K562 (cell line): ENCODE data around the gene ZNF106. TPM values are rescaled to one million over a fixed set of nuclear protein-coding genes. Genes with fewer than 3 reads are reported as not detected.
A peak's percentile ranks its signal among the peaks of the same experiment; 100 is the strongest.

Experiments
- ATAC-seq: fragments of 200-7000 bp; cut with Tn5 transposase; 3 replicates; pipeline ENCODE4 v1.9.1; 2020; ENCODE audit warnings: moderate library complexity
- BruUV-seq: library from RNA; stranded (reverse); fragments of 400-500 nt; replicated peaks from 2 replicates; lab custom pipeline; 2021; lab: Mats Ljungman, UMichigan
- CTCF ChIA-PET: fragments of 300-600 bp; formaldehyde crosslinking; extraction: SDS; loops from one replicate; lab custom pipeline; 2021; ENCODE audit warnings: low intra/inter-chr PET ratio; lab: Yijun Ruan, JAX
- POLR2A ChIA-PET: fragments of 300-600, 350-650 bp; sonication (Branson Sonifier 250); formaldehyde crosslinking; extraction: SDS; loops from one replicate; lab custom pipeline; 2021; ENCODE audit warnings: antibody characterized with exemption, inconsistent platforms; lab: Yijun Ruan, JAX
- DNase-seq, 4 experiments: peaks; one replicate each; pipeline versions ENCODE4 v3.0.0 to v3.0.0-alpha.2; 2011 to 2018; ENCODE audit warnings: low spot score in 3 of 4, mixed read lengths in 3 of 4; ENCODE audit errors: extremely low read depth in 1 of 4
- FAIRE-seq: peaks from 2 replicates; lab custom pipeline; 2011; peaks lifted over from hg19 to GRCh38; lab: Jason Lieb, UNC
- H2AFZ ChIP-seq: 2 replicates; pipeline ENCODE4 v1.6.0; 2011; ENCODE audit warnings: low read depth, low read length, control low read depth, inconsistent platforms
- H3K27ac ChIP-seq: fragments of 200-600 bp; 3 replicates; pipeline ENCODE4 v1.8.0; 2011; ENCODE audit warnings: low read depth, mild to moderate bottlenecking, control low read depth, inconsistent platforms, low read length, moderate library complexity, mixed read lengths; ENCODE audit errors: extremely low read depth
- H3K27me3 ChIP-seq, 2 experiments: fragments of 300-600 bp in 1 of 2; 2 replicates in 1 of 2; 3 replicates in 1 of 2; pipeline versions ENCODE4 v1.6.0 to v1.8.0; 2011; ENCODE audit warnings: inconsistent platforms in 2 of 2, low read length in 2 of 2, mild to moderate bottlenecking in 1 of 2, mixed read lengths in 1 of 2, moderate library complexity in 1 of 2; ENCODE audit not compliant: control insufficient read depth in 2 of 2, insufficient read depth in 2 of 2
- H3K36me3 ChIP-seq: fragments of 300-600 bp; 3 replicates; pipeline ENCODE4 v1.8.0; 2011; ENCODE audit warnings: mild to moderate bottlenecking, low read length, inconsistent platforms; ENCODE audit not compliant: control insufficient read depth, insufficient read depth
- H3K4me1 ChIP-seq, 2 experiments: fragments of 200-600 bp in 1 of 2; replicated peaks in 1 of 2; 2 replicates in 1 of 2; 3 replicates in 1 of 2; pipeline versions ENCODE4 v1.5.1 to v1.8.0; 2011; ENCODE audit warnings: inconsistent platforms in 2 of 2, low read length in 2 of 2, mild to moderate bottlenecking in 1 of 2, mixed read lengths in 1 of 2, moderate library complexity in 1 of 2; ENCODE audit not compliant: control insufficient read depth in 2 of 2, insufficient read depth in 2 of 2
- H3K4me2 ChIP-seq: 2 replicates; pipeline ENCODE4 v1.6.1; 2011; ENCODE audit warnings: low read length, control low read depth, inconsistent platforms, mixed read lengths; ENCODE audit not compliant: insufficient read depth
- H3K4me3 ChIP-seq: fragments of 200-600 bp; sonication (generic), shearing (Covaris generic); 2 replicates; pipeline ENCODE4 v1.5.1; 2016; ENCODE audit warnings: control low read depth, inconsistent platforms
- H3K79me2 ChIP-seq: fragments of 200-600 bp; 3 replicates; pipeline ENCODE4 v1.8.0; 2011; ENCODE audit warnings: low read length, inconsistent platforms; ENCODE audit not compliant: control insufficient read depth, insufficient read depth
- H3K9ac ChIP-seq, 2 experiments: 2 replicates each; pipeline versions ENCODE4 v1.6.0 to v1.6.1; 2011; ENCODE audit warnings: low read depth in 2 of 2, low read length in 2 of 2, control low read depth in 1 of 2, inconsistent platforms in 1 of 2, mild to moderate bottlenecking in 1 of 2, mixed read lengths in 1 of 2; ENCODE audit not compliant: insufficient read depth in 1 of 2
- H3K9me1 ChIP-seq: one replicate; pipeline ENCODE4 v1.6.0; 2011; ENCODE audit warnings: inconsistent platforms, mild to moderate bottlenecking, low read length, moderate library complexity; ENCODE audit not compliant: control insufficient read depth, insufficient read depth
- H3K9me3 ChIP-seq: replicated peaks from 2 replicates; pipeline ENCODE4 v1.5.1; 2011; ENCODE audit warnings: low read depth, low read length, inconsistent platforms; ENCODE audit not compliant: control insufficient read depth, insufficient read depth
- H4K20me1 ChIP-seq: replicated peaks from 2 replicates; pipeline ENCODE4 v1.6.1; 2011; ENCODE audit warnings: low read length, inconsistent platforms, mixed read lengths; ENCODE audit not compliant: control insufficient read depth, insufficient read depth
- BCLAF1 ChIP-seq, 2 experiments: fragments of 450-650 bp in 1 of 2; IDR thresholded peaks; 2 replicates each; pipeline ENCODE4 v1.6.1; 2011 to 2017; ENCODE audit warnings: low read depth in 2 of 2, antibody characterized with exemption in 1 of 2, borderline replicate concordance in 1 of 2, low read length in 1 of 2, mild to moderate bottlenecking in 1 of 2, mixed read lengths in 1 of 2; ENCODE audit not compliant: control insufficient read depth in 1 of 2
- CTBP1 ChIP-seq: fragments of 450-650 bp; IDR thresholded peaks from 2 replicates; pipeline ENCODE4 v1.6.1; 2016; ENCODE audit warnings: borderline replicate concordance
- ELF1 ChIP-seq: fragments of 200-800 bp; sonication (Bioruptor generic); IDR thresholded peaks from 2 replicates; pipeline ENCODE4 v1.6.1; 2016; ENCODE audit warnings: missing genetic modification characterization, missing compliant biosample characterization
- EWSR1 ChIP-seq: fragments of 450-650 bp; IDR thresholded peaks from 2 replicates; pipeline ENCODE4 v1.6.1; 2018; ENCODE audit warnings: borderline replicate concordance, mild to moderate bottlenecking, low read depth, moderate library complexity; ENCODE audit not compliant: partially characterized antibody
- GABPA ChIP-seq: fragments of 200-800 bp; sonication (Bioruptor generic); conservative IDR thresholded peaks from 2 replicates; pipeline ENCODE4 v1.6.1; 2016; ENCODE audit warnings: low read depth, missing genetic modification characterization, missing compliant biosample characterization
- GATA2 ChIP-seq: sonication (generic); formaldehyde crosslinking; IDR thresholded peaks from 2 replicates; pipeline ENCODE4 v1.4.0; 2020; ENCODE audit warnings: mild to moderate bottlenecking, missing genetic modification reagents
- NCOA1 ChIP-seq: fragments of 450-650 bp; IDR thresholded peaks from 2 replicates; pipeline ENCODE4 v1.6.1; 2016; ENCODE audit warnings: low read depth
- NFYB ChIP-seq: IDR thresholded peaks from 2 replicates; pipeline ENCODE4 v1.6.1; 2011; ENCODE audit warnings: mild to moderate bottlenecking, moderate library complexity; ENCODE audit not compliant: insufficient read length; ENCODE audit errors: extremely low read depth
- U2AF1 ChIP-seq: fragments of 200-400 bp; formaldehyde crosslinking; optimal IDR thresholded peaks from 2 replicates; pipeline ENCODE3; 2017; ENCODE audit warnings: mild to moderate bottlenecking, low read depth, low read length, moderate library complexity
- ZBTB7A ChIP-seq: IDR thresholded peaks from 2 replicates; pipeline ENCODE4 v1.6.1; 2011; ENCODE audit warnings: low read depth, mild to moderate bottlenecking, low read length, moderate library complexity, borderline replicate concordance; ENCODE audit not compliant: control insufficient read depth
- ZC3H4 ChIP-seq: sonication (generic); formaldehyde crosslinking; IDR thresholded peaks from 2 replicates; pipeline ENCODE4 v1.9.0; 2021; ENCODE audit warnings: missing genetic modification reagents, borderline replicate concordance
- ZC3H8 ChIP-seq: fragments of 450-650 bp; IDR thresholded peaks from 2 replicates; pipeline ENCODE4 v1.6.1; 2017
- ZNF23 ChIP-seq: fragments of 250-450 bp; sonication (Bioruptor Pico); IDR thresholded peaks from 2 replicates; pipeline ENCODE4 v1.4.0; 2020; ENCODE audit warnings: mild to moderate bottlenecking
- ZNF280B ChIP-seq: fragments of 250-450 bp; sonication (Bioruptor Pico); IDR thresholded peaks from 2 replicates; pipeline ENCODE4 v1.5.1; 2021; ENCODE audit warnings: mild to moderate bottlenecking
- ZNF696 ChIP-seq: fragments of 250-450 bp; sonication (Bioruptor Pico); conservative IDR thresholded peaks from 2 replicates; pipeline ENCODE4 v1.4.0; 2020; ENCODE audit warnings: mild to moderate bottlenecking, moderate library complexity
- WGBS: fragments of 100-300 bp; shearing (Covaris generic); methylation state at CpG from one replicate; pipeline ENCODE4 v1.1.6; 2016; ENCODE audit warnings: low coverage, mixed read lengths; ENCODE audit not compliant: insufficient coverage; ENCODE audit errors: missing lambda C conversion rate; 5-methylcytosine and 5-hydroxymethylcytosine counted together
- in situ Hi-C: fragments of 300-500 bp; cut with MboI; formaldehyde crosslinking; loops from 4 replicates; pipeline ENCODE4 v1.15.0; 2018; ENCODE audit warnings: inconsistent platforms, mixed read lengths
- intact Hi-C: fragments of 100-400 bp; cut with micrococcal nuclease; formaldehyde crosslinking; loops from 2 replicates; pipeline ENCODE4 v1.14.2; 2022
- polyA plus RNA-seq, 8 experiments: library from polyadenylated mRNA; depleted of rRNA in 4 of 8; stranded (reverse) in 5 of 8; unstranded in 3 of 8; fragments of >200 nt; fragmentation: Nextera tagmentation in 2 of 8; fragmentation: Illumina TruSeq in 1 of 8; extraction: Ambion mirVana in 2 of 8; extraction: Trizol in 1 of 8; gene quantifications; 2 replicates each; pipeline versions ENCODE4 v1.2.1 to v1.2.3, GENCODE V29; 2011 to 2014; ENCODE audit warnings: inconsistent platforms in 1 of 8, missing spikeins in 1 of 8
- total RNA-seq, 7 experiments: library from RNA; depleted of rRNA in 6 of 7; stranded (reverse); fragments of >200 nt in 6 of 7; fragmentation: Illumina TruSeq in 2 of 7; extraction: Trizol in 2 of 7; gene quantifications; 2 replicates each; pipeline versions ENCODE4 v1.2.1 to v1.2.3, GENCODE V29; 2011 to 2021; ENCODE audit warnings: low replicate concordance in 1 of 7

ZNF106 gene
- total and polyA plus RNA-seq, 9 of the 15 experiments (the other 6 are each of a cell fraction or from before 2014, with no cell fraction given) = 14.4 to 55.3 (median 33.7) TPM

- peaks cover 0 to 6% of the 10 kb centered on the region in 2 experiments; a peak in 2 of 5 replicates for H3K4me1 ChIP-seq
- no peaks in the 10 kb centered on the region for H3K9me1 ChIP-seq
- in situ Hi-C loops = no loop called here
- intact Hi-C loops = no loop called here
- peak; percentile 68 for FAIRE-seq
- no peaks in the 10 kb centered on the region for H4K20me1 ChIP-seq
- no peaks in the 10 kb centered on the region for H3K9me3 ChIP-seq
- CTCF ChIA-PET = no interaction called here
- POLR2A ChIA-PET = interaction anchor here (0.5 to 1.2 kb wide), 4 partner anchors 9 to 45 kb away, joined by 3 read pairs; no protein-coding TSS in a partner anchor
- H2AFZ ChIP-seq = peak overlapping the region; percentile 84
- peaks cover 2 to 6% of the 10 kb centered on the region in 2 experiments; a peak in 1 of 5 replicates for H3K27me3 ChIP-seq
- H3K4me2 ChIP-seq = peak overlapping the region; percentile 26
- 46% methylated on average over 23 of the region's 24 CpGs for WGBS
- no TSS peak for BruUV-seq
- H3K9ac ChIP-seq = no peak overlapping the region
- no peak overlapping the region for H3K4me3 ChIP-seq
- no peaks in the 10 kb centered on the region for H3K36me3 ChIP-seq
- peak; percentile 70 for ATAC-seq
- H3K79me2 ChIP-seq = no peaks in the 10 kb centered on the region
- no peak overlapping the region for H3K27ac ChIP-seq
- DNase-seq = peak; percentile 46 to 62 (median 50)
- TF ChIP-seq CTBP1 (no peak), BCLAF1 (IDR thresholded peaks at IDR 0.05; ENCODE audit: borderline replicate concordance in 1 of 2, control insufficient read depth in 1 of 2, low read depth in 2 of 2, low read length in 1 of 2) (no peak), GABPA (peak; percentile 70), ZC3H8 (no peak), ZC3H4 (CRISPR knock-in tag) (no peak), EWSR1 (no peak), ZNF23 (CRISPR knock-in tag) (no peak), GATA2 (CRISPR knock-in tag) (no peak), NFYB (peak; percentile 14), ZBTB7A (no peak), U2AF1 (no peak), NCOA1 (no peak), ELF1 (tag) (0 out of 2 replicates have a peak, but pooled peaks have one; percentile 29), ZNF280B (CRISPR knock-in tag) (no peak), ZNF696 (no peak)
These were observed 89.1 kb downstream of the ZNF106 start for GRCh38 chr15:42401544-42402454.
